Measurements from ENCODE around the gene HECW1.

The HECW1 gene

DNA sequence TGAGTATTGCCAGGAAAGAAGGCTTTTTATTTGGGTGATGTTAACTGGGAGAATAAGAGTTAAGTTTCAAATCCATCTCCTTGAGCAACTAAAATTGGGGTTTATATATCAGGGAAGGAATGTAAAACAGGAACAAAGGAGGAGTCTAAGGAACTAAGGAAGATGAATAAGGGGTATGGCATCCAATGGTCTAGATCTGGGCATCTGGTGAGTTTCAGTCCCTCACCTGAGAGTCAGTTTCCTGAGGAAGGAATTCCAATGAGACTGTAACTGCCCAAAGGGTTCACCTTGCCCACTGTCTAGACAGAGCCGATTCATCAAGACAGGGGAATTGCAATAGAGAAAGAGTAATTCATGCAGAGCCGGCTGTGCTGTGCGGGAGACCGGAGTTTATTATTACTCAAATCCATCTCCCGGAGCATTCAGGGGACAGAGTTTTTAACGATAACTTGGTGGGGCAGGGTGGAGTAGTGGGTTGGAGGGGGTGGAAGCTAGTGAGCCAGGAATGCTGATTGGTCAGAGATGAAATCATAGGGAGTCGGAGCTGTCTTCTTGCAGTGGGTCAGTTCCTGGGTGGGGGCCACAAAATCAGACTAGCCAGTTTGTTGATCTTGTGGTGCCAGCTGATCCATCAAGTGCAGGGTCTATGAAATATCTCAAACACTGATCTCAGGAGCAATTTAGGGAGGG is 282.1 kb downstream of the HECW1 start:
- no peak overlapping the region for H3K4me3 ChIP-seq (replicated peaks; ENCODE audit: low read depth, low read length)
- TF ChIP-seq, protein P1, sequence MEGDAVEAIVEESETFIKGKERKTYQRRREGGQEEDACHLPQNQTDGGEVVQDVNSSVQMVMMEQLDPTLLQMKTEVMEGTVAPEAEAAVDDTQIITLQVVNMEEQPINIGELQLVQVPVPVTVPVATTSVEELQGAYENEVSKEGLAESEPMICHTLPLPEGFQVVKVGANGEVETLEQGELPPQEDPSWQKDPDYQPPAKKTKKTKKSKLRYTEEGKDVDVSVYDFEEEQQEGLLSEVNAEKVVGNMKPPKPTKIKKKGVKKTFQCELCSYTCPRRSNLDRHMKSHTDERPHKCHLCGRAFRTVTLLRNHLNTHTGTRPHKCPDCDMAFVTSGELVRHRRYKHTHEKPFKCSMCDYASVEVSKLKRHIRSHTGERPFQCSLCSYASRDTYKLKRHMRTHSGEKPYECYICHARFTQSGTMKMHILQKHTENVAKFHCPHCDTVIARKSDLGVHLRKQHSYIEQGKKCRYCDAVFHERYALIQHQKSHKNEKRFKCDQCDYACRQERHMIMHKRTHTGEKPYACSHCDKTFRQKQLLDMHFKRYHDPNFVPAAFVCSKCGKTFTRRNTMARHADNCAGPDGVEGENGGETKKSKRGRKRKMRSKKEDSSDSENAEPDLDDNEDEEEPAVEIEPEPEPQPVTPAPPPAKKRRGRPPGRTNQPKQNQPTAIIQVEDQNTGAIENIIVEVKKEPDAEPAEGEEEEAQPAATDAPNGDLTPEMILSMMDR (IDR thresholded peaks at IDR 0.05; ENCODE audit: low read length, missing control alignments): no peak
- no peak for DNase-seq (ENCODE audit: low read depth)

DNA sequence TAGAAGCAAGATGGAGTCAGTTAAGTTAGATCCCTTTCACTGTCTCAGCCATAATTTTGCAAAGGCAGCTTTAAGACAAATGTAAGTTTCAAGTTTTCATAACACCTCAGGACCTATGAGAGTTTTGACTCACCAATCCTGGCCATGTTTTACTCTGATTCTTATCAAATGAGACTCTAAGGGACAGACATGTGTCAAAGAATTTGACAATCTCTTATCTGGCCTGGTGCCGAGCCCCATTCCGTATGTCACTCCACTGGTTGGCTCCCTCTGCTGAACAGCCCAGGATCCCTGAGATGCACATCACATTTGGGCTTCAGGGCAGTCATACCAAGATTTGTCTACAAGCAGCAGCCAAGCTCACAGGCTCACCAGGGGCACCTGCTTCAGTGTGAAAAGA is 282.9 kb downstream of the HECW1 start:
- H3K4me3 ChIP-seq (replicated peaks; ENCODE audit: low read depth, low read length): no peak overlapping the region
- TF ChIP-seq, protein P1 (IDR thresholded peaks at IDR 0.05; ENCODE audit: low read length, missing control alignments): no peak
- no peak for DNase-seq (ENCODE audit: low read depth)

DNA sequence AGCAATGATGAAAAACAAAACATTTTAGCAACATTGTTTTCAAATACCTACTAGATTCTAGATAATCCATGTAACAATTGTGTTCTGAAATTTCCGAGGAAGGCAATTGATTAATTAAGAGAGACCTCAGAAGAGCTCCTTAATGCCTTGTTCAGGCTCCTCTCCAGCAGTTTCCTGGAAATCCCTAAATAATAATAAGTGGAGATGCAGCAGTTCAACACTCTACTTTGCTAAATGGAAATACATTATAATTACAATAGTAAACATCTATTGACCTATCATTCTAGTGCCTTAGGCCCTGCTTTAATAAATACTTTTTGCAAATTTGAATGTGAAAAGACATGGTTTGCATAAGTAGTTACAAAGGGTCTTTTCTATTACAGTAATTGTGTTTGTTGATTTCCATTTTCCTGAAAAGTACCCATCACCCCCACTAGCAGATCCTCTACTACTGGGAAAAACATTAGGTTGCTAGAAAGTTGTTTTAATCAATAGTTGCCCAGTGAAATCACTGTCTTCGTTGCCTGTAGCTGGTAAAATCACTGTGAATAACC is 283.8 kb downstream of the HECW1 start:
- DNase-seq (ENCODE audit: low read depth): no peak
- TF ChIP-seq, protein P1 (IDR thresholded peaks at IDR 0.05; ENCODE audit: low read length, missing control alignments): no peak
- H3K4me3 ChIP-seq (replicated peaks; ENCODE audit: low read depth, low read length): no peak overlapping the region

DNA sequence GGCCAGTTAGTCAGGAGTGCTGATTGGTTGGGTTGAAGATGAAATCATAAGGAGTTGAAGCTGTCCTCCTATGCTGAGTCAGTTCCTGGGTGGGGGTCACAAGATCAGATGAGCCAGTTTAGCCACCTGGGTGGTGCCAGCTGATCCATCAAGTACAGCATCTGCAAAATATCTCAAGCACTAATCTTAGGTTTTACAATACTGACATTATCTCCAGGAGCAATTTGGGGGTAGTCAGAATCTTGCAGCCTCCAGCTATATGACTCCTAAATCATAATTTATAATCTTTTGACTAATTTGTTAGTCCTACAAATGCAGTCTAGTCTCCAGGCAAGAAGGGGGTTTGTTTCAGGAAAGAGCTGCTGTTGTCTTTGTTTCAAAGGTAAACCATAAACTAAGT is 286.4 kb downstream of the HECW1 start:
- no peak for DNase-seq (ENCODE audit: low read depth)
- H3K4me3 ChIP-seq (replicated peaks; ENCODE audit: low read depth, low read length): no peak overlapping the region
- TF ChIP-seq, protein P1 (IDR thresholded peaks at IDR 0.05; ENCODE audit: low read length, missing control alignments): no peak

DNA sequence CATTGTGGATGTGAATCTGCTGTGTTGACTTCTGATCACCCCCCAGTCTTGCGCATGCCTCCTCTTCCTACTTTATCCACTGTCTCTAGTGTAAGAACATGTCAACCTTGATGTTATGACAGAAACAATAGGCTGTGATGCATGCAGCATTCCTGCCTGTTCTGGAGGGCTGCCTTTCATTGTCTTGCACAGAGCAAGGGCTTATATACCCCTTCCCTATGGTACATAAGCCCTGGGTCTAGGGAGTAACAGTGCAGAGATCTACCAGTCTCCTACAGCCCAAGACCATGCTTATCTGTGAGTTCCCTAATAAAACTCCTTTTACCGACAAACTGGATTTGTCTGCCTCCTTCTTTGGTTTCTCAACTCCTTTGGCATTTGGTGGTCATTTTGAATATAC is 293.5 kb downstream of the HECW1 start:
- TF ChIP-seq, protein P1 (IDR thresholded peaks at IDR 0.05; ENCODE audit: low read length, missing control alignments): no peak
- no peak overlapping the region for H3K4me3 ChIP-seq (replicated peaks; ENCODE audit: low read depth, low read length)
- DNase-seq (ENCODE audit: low read depth): no peak

DNA sequence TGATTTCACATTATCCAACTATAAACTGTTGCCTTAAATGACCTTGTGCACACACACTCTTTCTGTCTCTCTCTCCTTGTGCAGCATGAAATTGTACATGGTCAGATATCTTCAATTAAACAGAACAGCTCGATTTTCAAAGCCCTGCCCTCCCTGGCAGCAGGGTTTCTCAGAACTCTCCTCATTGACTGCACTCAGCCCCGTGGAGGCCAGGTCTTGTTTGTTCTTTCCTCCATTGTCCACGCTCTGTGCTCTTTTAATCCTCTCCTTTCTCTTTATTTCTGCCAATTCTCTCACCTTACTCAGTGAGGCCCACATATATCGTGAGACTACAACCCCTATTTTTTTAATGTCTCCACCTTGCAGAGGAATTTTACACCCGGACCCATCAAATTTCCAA is 294.5 kb downstream of the HECW1 start:
- TF ChIP-seq, protein P1 (IDR thresholded peaks at IDR 0.05; ENCODE audit: low read length, missing control alignments): no peak
- no peak overlapping the region for H3K4me3 ChIP-seq (replicated peaks; ENCODE audit: low read depth, low read length)
- no peak for DNase-seq (ENCODE audit: low read depth)

DNA sequence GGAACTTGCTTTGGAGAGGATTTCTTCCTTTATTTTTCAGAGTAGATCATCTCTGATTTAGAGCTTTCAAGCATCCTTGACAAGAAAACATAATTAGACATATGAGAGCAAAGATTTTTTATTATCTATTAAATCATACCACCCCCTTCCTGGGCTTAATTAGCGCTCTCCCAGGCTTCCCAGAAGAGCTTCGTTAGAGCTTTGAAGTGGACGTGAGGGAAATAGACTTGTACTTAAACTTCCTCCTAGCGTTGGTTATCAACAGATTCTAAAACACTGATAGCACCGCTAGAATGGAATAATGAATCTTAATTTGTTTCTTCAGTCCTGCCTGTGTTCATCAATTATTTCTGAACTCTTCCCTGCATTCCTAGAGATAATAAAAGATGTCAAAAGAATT is 296.5 kb downstream of the HECW1 start:
- H3K4me3 ChIP-seq (replicated peaks; ENCODE audit: low read depth, low read length): no peak overlapping the region
- no peak for DNase-seq (ENCODE audit: low read depth)
- TF ChIP-seq, protein P1 (IDR thresholded peaks at IDR 0.05; ENCODE audit: low read length, missing control alignments): no peak
